H1 (cell line): Measurements from ENCODE around the gene B4GALT5. TPM values are rescaled to one million over a fixed set of nuclear protein-coding genes. Genes with fewer than 3 reads are reported as not detected.

Experiments
- CTCF ChIA-PET: fragments of 300-600 bp; sonication (Branson Sonifier 250); formaldehyde crosslinking; loops from one replicate; lab custom pipeline; 2021; ENCODE audit not compliant: partially characterized antibody; lab: Charles Lee
- POLR2A ChIA-PET: fragments of 300-600 bp; sonication (Branson Sonifier 250); formaldehyde crosslinking; loops from one replicate; lab custom pipeline; 2021; ENCODE audit warnings: inconsistent platforms; ENCODE audit not compliant: partially characterized antibody; lab: Charles Lee
- DNase-seq, 2 experiments: peaks; one replicate each; pipeline versions ENCODE4 v3.0.0 to v3.0.0-alpha.2; 2010 to 2022; ENCODE audit warnings: low spot score in 2 of 2, low read depth in 1 of 2, mixed read lengths in 1 of 2
- FAIRE-seq: peaks from 2 replicates; lab custom pipeline; 2011; peaks lifted over from hg19 to GRCh38; lab: Jason Lieb, UNC
- H2AFZ ChIP-seq: 2 replicates; pipeline ENCODE4 v1.8.1; 2012; ENCODE audit warnings: low read length, inconsistent platforms
- H2AK5ac ChIP-seq: 2 replicates; pipeline ENCODE4 v1.6.1; 2013; ENCODE audit warnings: low read depth, low read length
- H2BK120ac ChIP-seq: replicated peaks from 2 replicates; pipeline ENCODE3; 2013; ENCODE audit warnings: low read depth, low read length, inconsistent platforms
- H2BK12ac ChIP-seq: 2 replicates; pipeline ENCODE4 v1.6.1; 2013; ENCODE audit warnings: low read depth, low read length
- H2BK15ac ChIP-seq: 2 replicates; pipeline ENCODE4 v1.6.1; 2013; ENCODE audit warnings: low read length
- H2BK20ac ChIP-seq: 2 replicates; pipeline ENCODE4 v1.6.1; 2013; ENCODE audit warnings: low read length
- H2BK5ac ChIP-seq: 2 replicates; pipeline ENCODE4 v1.6.1; 2013; ENCODE audit warnings: low read depth, low read length
- H3K14ac ChIP-seq: 2 replicates; pipeline ENCODE4 v1.6.1; 2013; ENCODE audit warnings: inconsistent platforms; ENCODE audit not compliant: insufficient read length
- H3K18ac ChIP-seq: 2 replicates; pipeline ENCODE4 v1.6.1; 2013; ENCODE audit warnings: low read length; ENCODE audit errors: extremely low read depth
- H3K23ac ChIP-seq: 2 replicates; pipeline ENCODE4 v1.6.1; 2013; ENCODE audit warnings: inconsistent platforms; ENCODE audit not compliant: insufficient read length
- H3K23me2 ChIP-seq: 2 replicates; pipeline ENCODE4 v1.6.1; 2013; ENCODE audit warnings: low read depth, low read length
- H3K27ac ChIP-seq: 2 replicates; pipeline ENCODE4 v1.6.1; 2011; ENCODE audit warnings: low read depth, low read length, inconsistent platforms
- H3K27me3 ChIP-seq, 4 experiments: replicated peaks in 1 of 4; 1 replicate in 1 of 4; 2 replicates in 3 of 4; pipeline versions ENCODE4 v1.6.1 to v1.8.1; 2011 to 2013; ENCODE audit warnings: low read length in 3 of 4, mild to moderate bottlenecking in 3 of 4, inconsistent platforms in 2 of 4, mixed read lengths in 2 of 4, moderate library complexity in 1 of 4; ENCODE audit not compliant: control insufficient read depth in 3 of 4, insufficient read depth in 3 of 4; ENCODE audit errors: extremely low read depth in 1 of 4
- H3K36me3 ChIP-seq, 4 experiments: 2 replicates each; pipeline versions ENCODE4 v1.6.1 to v1.8.1; 2011 to 2013; ENCODE audit warnings: mild to moderate bottlenecking in 4 of 4, low read length in 3 of 4, moderate library complexity in 2 of 4, control low read depth in 1 of 4, inconsistent platforms in 1 of 4; ENCODE audit not compliant: insufficient read depth in 4 of 4, control insufficient read depth in 2 of 4
- H3K4ac ChIP-seq: replicated peaks from 2 replicates; pipeline ENCODE3; 2013; ENCODE audit warnings: low read length, low read depth, mixed read lengths, inconsistent platforms; ENCODE audit not compliant: insufficient read length
- H3K4me1 ChIP-seq, 4 experiments: replicated peaks in 1 of 4; 1 replicate in 1 of 4; 2 replicates in 3 of 4; pipeline versions ENCODE4 v1.6.1 to v1.8.1; 2011 to 2013; ENCODE audit warnings: low read length in 3 of 4, inconsistent platforms in 2 of 4, mixed read lengths in 1 of 4; ENCODE audit not compliant: insufficient read depth in 4 of 4, control insufficient read depth in 3 of 4
- H3K4me2 ChIP-seq, 2 experiments: 2 replicates each; pipeline versions ENCODE4 v1.6.1 to v1.8.1; 2011 to 2013; ENCODE audit warnings: low read depth in 2 of 2, low read length in 2 of 2, control low read depth in 1 of 2, inconsistent platforms in 1 of 2, mild to moderate bottlenecking in 1 of 2; ENCODE audit not compliant: insufficient read depth in 1 of 2
- H3K4me3 ChIP-seq, 4 experiments: fragments of 200-600, 300-600 bp in 1 of 4; sonication (generic), shearing (Covaris generic), sonication (Bioruptor Twin) in 1 of 4; 2 replicates each; pipeline versions ENCODE4 v1.5.1 to v1.8.1; 2011 to 2016; ENCODE audit warnings: low read length in 4 of 4, low read depth in 3 of 4, control low read depth in 2 of 4, inconsistent platforms in 2 of 4, mild to moderate bottlenecking in 2 of 4, mixed read lengths in 1 of 4, moderate library complexity in 1 of 4; ENCODE audit not compliant: insufficient read depth in 2 of 4; ENCODE audit errors: extremely low read depth in 1 of 4
- H3K56ac ChIP-seq: replicated peaks from 2 replicates; pipeline ENCODE3; 2013; ENCODE audit warnings: low read depth, mild to moderate bottlenecking, mixed read lengths, low read length, inconsistent platforms; ENCODE audit not compliant: insufficient read length
- H3K79me1 ChIP-seq: 2 replicates; pipeline ENCODE4 v1.6.1; 2013; ENCODE audit warnings: low read depth, low read length, control low read depth
- H3K79me2 ChIP-seq, 2 experiments: 2 replicates each; pipeline versions ENCODE4 v1.6.1 to v1.8.1; 2012 to 2013; ENCODE audit warnings: low read length in 2 of 2, mild to moderate bottlenecking in 2 of 2, inconsistent platforms in 1 of 2; ENCODE audit not compliant: insufficient read depth in 2 of 2, control insufficient read depth in 1 of 2
- H3K9ac ChIP-seq, 4 experiments: replicated peaks in 1 of 4; 1 replicate in 1 of 4; 2 replicates in 3 of 4; pipeline versions ENCODE4 v1.6.1 to v1.8.1; 2011 to 2013; ENCODE audit warnings: low read depth in 3 of 4, low read length in 3 of 4, control low read depth in 2 of 4, mild to moderate bottlenecking in 2 of 4, moderate library complexity in 2 of 4, inconsistent platforms in 1 of 4; ENCODE audit errors: extremely low read depth in 1 of 4
- H3K9me3 ChIP-seq, 2 experiments: 2 replicates each; pipeline versions ENCODE4 v1.6.1 to v1.8.1; 2012 to 2013; ENCODE audit warnings: mild to moderate bottlenecking in 2 of 2, moderate library complexity in 2 of 2, control low read depth in 1 of 2, inconsistent platforms in 1 of 2, low read depth in 1 of 2, low read length in 1 of 2, mixed read lengths in 1 of 2; ENCODE audit not compliant: insufficient read depth in 2 of 2
- H4K20me1 ChIP-seq, 2 experiments: replicated peaks in 1 of 2; 2 replicates each; pipeline versions ENCODE3 to v1.8.1; 2011 to 2013; ENCODE audit warnings: inconsistent platforms in 2 of 2, low read length in 2 of 2, mild to moderate bottlenecking in 1 of 2; ENCODE audit not compliant: insufficient read depth in 2 of 2, control insufficient read depth in 1 of 2
- H4K5ac ChIP-seq: 2 replicates; pipeline ENCODE4 v1.6.1; 2013; ENCODE audit warnings: low read length, low read depth, mixed read lengths, inconsistent platforms; ENCODE audit not compliant: insufficient read length
- H4K8ac ChIP-seq: 2 replicates; pipeline ENCODE4 v1.8.0; 2013; ENCODE audit warnings: mild to moderate bottlenecking, moderate library complexity, low read length, inconsistent platforms; ENCODE audit not compliant: insufficient read depth; ENCODE audit errors: extremely low read depth
- H4K91ac ChIP-seq: replicated peaks from 2 replicates; pipeline ENCODE3; 2013; ENCODE audit warnings: low read length, mixed read lengths, inconsistent platforms; ENCODE audit not compliant: insufficient read length
- ASH2L ChIP-seq: fragments of 200-600, 300-600 bp; sonication (generic); IDR thresholded peaks from one replicate; pipeline ENCODE4 v1.7.1; 2017; ENCODE audit warnings: low read length
- PHF8 ChIP-seq: fragments of 200-600 bp; sonication (generic); conservative IDR thresholded peaks from 2 replicates; pipeline ENCODE4 v1.7.1; 2012; ENCODE audit warnings: low read depth, mild to moderate bottlenecking, inconsistent platforms, low read length, moderate library complexity
- POU5F1 ChIP-seq: IDR thresholded peaks from 2 replicates; pipeline ENCODE4 v1.6.1; 2011; ENCODE audit warnings: low read depth, mild to moderate bottlenecking, low read length, moderate library complexity
- RXRA ChIP-seq: IDR thresholded peaks from 2 replicates; pipeline ENCODE4 v1.6.1; 2011; ENCODE audit warnings: low read depth, mild to moderate bottlenecking, low read length, moderate library complexity; ENCODE audit not compliant: insufficient read depth
- SIN3A ChIP-seq, 2 experiments: IDR thresholded peaks in 1 of 2; conservative IDR thresholded peaks in 1 of 2; 2 replicates each; pipeline ENCODE4 v1.6.1; 2011 to 2012; ENCODE audit warnings: low read length in 2 of 2, improper control_type of control experiment in 1 of 2, low read depth in 1 of 2, mild to moderate bottlenecking in 1 of 2
- SUZ12 ChIP-seq: fragments of 200-600 bp; sonication (generic); IDR thresholded peaks from 2 replicates; pipeline ENCODE4 v1.6.1; 2012; ENCODE audit warnings: mild to moderate bottlenecking, inconsistent platforms, low read length, moderate library complexity, mixed read lengths
- TCF12 ChIP-seq: IDR thresholded peaks from 2 replicates; pipeline ENCODE4 v1.6.1; 2011; ENCODE audit warnings: low read depth, mild to moderate bottlenecking, low read length
- WGBS, 2 experiments: shearing (Covaris generic) in 1 of 2; methylation state at CpG; one replicate each; pipeline versions ENCODE4 v1.1.6 to v1.1.7; 2013 to 2015; ENCODE audit warnings: low lambda C conversion rate in 2 of 2, mixed read lengths in 2 of 2, inconsistent platforms in 1 of 2, low coverage in 1 of 2, missing lambda C conversion rate in 1 of 2; ENCODE audit not compliant: insufficient replicate concordance in 2 of 2, insufficient coverage in 1 of 2, insufficient read length in 1 of 2; ENCODE audit errors: extremely low coverage in 1 of 2, missing lambda C conversion rate in 1 of 2; 5-methylcytosine and 5-hydroxymethylcytosine counted together
- polyA plus RNA-seq, 7 experiments: library from polyadenylated mRNA; depleted of rRNA in 3 of 7; stranded (reverse) in 5 of 7; unstranded in 2 of 7; fragments of >200 nt in 5 of 7; fragments of 200-250 nt in 2 of 7; gene quantifications; 1 replicate in 5 of 7; 2 replicates in 1 of 7; 4 replicates in 1 of 7; pipeline versions ENCODE4 v1.2.1 to v1.2.3, GENCODE V29; 2011 to 2013; ENCODE audit warnings: missing spikeins in 2 of 7, mixed read lengths in 2 of 7
- total RNA-seq: library from RNA; stranded (reverse); fragmentation: NEBNext Ultra II Directional; extraction: Animal tissue kit (Norgen Biotek cat#: 25700); gene quantifications from 2 replicates; pipeline ENCODE4 v1.2.1, GENCODE V29; 2021

B4GALT5 gene
- total and polyA plus RNA-seq, 2 of the 8 experiments (the other 6 are each of a cell fraction or from before 2014, with no cell fraction given): 46.5 to 75.4 TPM

GRCh38 chr20:49694450-49695071 is 19.1 kb downstream of the B4GALT5 start:
- POLR2A ChIA-PET: interaction anchor here (0.7 to 1.7 kb wide), 3 partner anchors 13 to 25 kb away, joined by 3 to 6 read pairs (median 4); no protein-coding TSS in a partner anchor
- peaks cover 42 to 100% of the 10 kb centered on the region in 2 experiments for H3K79me2 ChIP-seq
- H3K4me1 ChIP-seq: peaks cover 3 to 19% (median 15%) of the 10 kb centered on the region in 4 experiments; a peak in 5 of 7 replicates
- H3K14ac ChIP-seq: no peak overlapping the region
- no peak overlapping the region for H3K23ac ChIP-seq
- WGBS, 2 experiments: 48% methylated on average over 2 of the region's 2 CpGs; no CpG with 5 or more reads in 1 of the 2 experiments
- H3K36me3 ChIP-seq: no peaks in the 10 kb centered on the region
- H4K5ac ChIP-seq: no peak overlapping the region
- no peak for FAIRE-seq
- peaks cover 36 to 46% of the 10 kb centered on the region in 2 experiments for H4K20me1 ChIP-seq
- no peak overlapping the region for H3K18ac ChIP-seq
- peaks cover 4% of the 10 kb centered on the region; the same call in 1 of the 2 replicates for H3K79me1 ChIP-seq
- H3K27ac ChIP-seq: 0 out of 2 replicates have a peak overlapping the region, but pooled peaks have one; percentile 26
- no peak overlapping the region for H2AFZ ChIP-seq
- H2BK12ac ChIP-seq: no peak overlapping the region
- no peak for TF ChIP-seq ASH2L
- TF ChIP-seq POU5F1: peak; percentile 92
- no peak for TF ChIP-seq SUZ12
- no peak for TF ChIP-seq RXRA
- TF ChIP-seq TCF12: 0 out of 2 replicates have a peak, but pooled peaks have one; percentile 5
- no peak for TF ChIP-seq PHF8
- TF ChIP-seq SIN3A (conservative IDR thresholded peaks at IDR 0.05 in 1 of 2, IDR thresholded peaks at IDR 0.05 in 1 of 2; ENCODE audit: low read depth in 1 of 2, low read length in 2 of 2): no peak
- peak overlapping the region in 1 of 4 experiments; percentile 16; a peak in 1 of 8 replicates for H3K4me3 ChIP-seq
- no peaks in the 10 kb centered on the region for H3K23me2 ChIP-seq
- no peak overlapping the region for H2BK15ac ChIP-seq
- CTCF ChIA-PET: interaction anchor here (0.5 to 2.4 kb wide), 7 partner anchors 9 to 758 kb away, joined by 3 to 6 read pairs (median 4); partner anchors contain the start of gene SLC9A8
- no peak overlapping the region for H3K4ac ChIP-seq
- no peak overlapping the region for H2BK5ac ChIP-seq
- H3K56ac ChIP-seq: no peak overlapping the region
- no peak overlapping the region for H2BK20ac ChIP-seq
- no peaks in the 10 kb centered on the region for H3K9me3 ChIP-seq
- no peak overlapping the region for H3K9ac ChIP-seq
- no peak overlapping the region for H4K8ac ChIP-seq
- peak overlapping the region; percentile 52 to 59 for H3K4me2 ChIP-seq
- no peak for DNase-seq
- H3K27me3 ChIP-seq: no peaks in the 10 kb centered on the region
- no peak overlapping the region for H4K91ac ChIP-seq
- no peak overlapping the region for H2AK5ac ChIP-seq
- no peak overlapping the region for H2BK120ac ChIP-seq
